Left lung (tissue), 10 donors: Measurements from ENCODE around the gene IGFLR1. TPM values are rescaled to one million over a fixed set of nuclear protein-coding genes. Genes with fewer than 3 reads are reported as not detected.
"Not testable (repeated sequence)": the region's sequence is repeated elsewhere in the genome, so short reads cannot be mapped to it uniquely, and the experiment has no call there.

Experiments
- ATAC-seq: fragments of 200-7000 bp; cut with Tn5 transposase; one replicate; pipeline ENCODE4 v1.9.1; 2020; ENCODE audit warnings: moderate library complexity
- DNase-seq, 4 donors: peaks; one replicate each; pipeline ENCODE4 v3.0.0-alpha.2; 2013 to 2020
- H3K27ac ChIP-seq, 2 donors: fragments of 200-600 bp; sonication (generic) in 1 of 2; one replicate each; pipeline versions ENCODE4 v1.5.0 to v1.8.0; 2020 to 2021
- H3K27me3 ChIP-seq, 2 donors: fragments of 200-600 bp; sonication (generic) in 1 of 2; one replicate each; pipeline versions ENCODE4 v1.5.0 to v1.8.0; 2020 to 2021
- H3K36me3 ChIP-seq, 2 donors: fragments of 200-600 bp; sonication (generic) in 1 of 2; one replicate each; pipeline versions ENCODE4 v1.5.0 to v1.8.0; 2020 to 2021
- H3K4me1 ChIP-seq, 2 donors: fragments of 200-600 bp; one replicate each; pipeline ENCODE4 v1.8.0; 2021
- H3K4me3 ChIP-seq, 2 donors: fragments of 200-600 bp; sonication (generic) in 1 of 2; one replicate each; pipeline versions ENCODE4 v1.5.0 to v1.8.0; 2020 to 2021; ENCODE audit warnings: mild to moderate bottlenecking in 1 of 2
- H3K9me3 ChIP-seq, 2 donors: fragments of 200-600 bp; sonication (generic) in 1 of 2; one replicate each; pipeline versions ENCODE4 v1.5.0 to v1.8.0; 2020 to 2021
- CTCF ChIP-seq, 2 donors: fragments of 200-600 bp; sonication (generic) in 1 of 2; IDR thresholded peaks; one replicate each; pipeline versions ENCODE4 v1.5.0 to v1.8.0; 2021; ENCODE audit warnings: antibody characterized with exemption in 2 of 2
- intact Hi-C, 2 donors: fragments of 100-400 bp; cut with DNase I; formaldehyde crosslinking; loops; one replicate each; pipeline versions ENCODE4 v1.11.2 to v1.14.2; 2022
- polyA plus RNA-seq, 6 donors: library from polyadenylated mRNA; unstranded; fragments of 120-200 nt; gene quantifications; one replicate each; pipeline ENCODE4 v1.2.1, GENCODE V29; 2013; ENCODE audit not compliant: insufficient read length in 6 of 6
- total RNA-seq, 2 donors: library from RNA; stranded (reverse); fragmentation: NEBNext Ultra II Directional; extraction: Animal tissue kit (Norgen Biotek cat#: 25700); gene quantifications; one replicate each; pipeline ENCODE4 v1.2.1, GENCODE V29; 2021
- donor health status: DM: no; HTN: yes; CAD: no.
- donor health status: DM: no; HTN: no; CAD: no.

IGFLR1 gene
- total and polyA plus RNA-seq, 8 donors: 2.0 to 25.8 (median 5.6) TPM

GRCh38 chr19:35773020-35773806, 31.0 kb upstream of the IGFLR1 start:
- Histone ChIP-seq H3K36me3 (peaks cover 0 to 8% of the 10 kb centered on the region in 2 donors), H3K27ac (no peak overlapping the region), H3K4me3 (no peak overlapping the region), H3K27me3 (no peaks in the 10 kb centered on the region), H3K4me1 (peaks cover 0 to 17% of the 10 kb centered on the region in 2 donors), H3K9me3 (no peaks in the 10 kb centered on the region)
- no peak for TF ChIP-seq CTCF (IDR thresholded peaks at IDR 0.05)
- intact Hi-C loops: no loop called here
- peak in 1 of 4 donors; percentile 42 for DNase-seq
- no peak for ATAC-seq

- intact Hi-C loops, H3K27ac ChIP-seq, H3K9me3 ChIP-seq, H3K27me3 ChIP-seq, H3K4me3 ChIP-seq, DNase-seq, ATAC-seq: not testable (repeated sequence)
- peaks cover 0 to 17% of the 10 kb centered on the region in 2 donors for H3K4me1 ChIP-seq
- H3K36me3 ChIP-seq: peaks cover 0 to 11% of the 10 kb centered on the region in 2 donors
Observed at GRCh38 chr19:35772362-35772761, 30.1 kb upstream of the IGFLR1 start.

DNA sequence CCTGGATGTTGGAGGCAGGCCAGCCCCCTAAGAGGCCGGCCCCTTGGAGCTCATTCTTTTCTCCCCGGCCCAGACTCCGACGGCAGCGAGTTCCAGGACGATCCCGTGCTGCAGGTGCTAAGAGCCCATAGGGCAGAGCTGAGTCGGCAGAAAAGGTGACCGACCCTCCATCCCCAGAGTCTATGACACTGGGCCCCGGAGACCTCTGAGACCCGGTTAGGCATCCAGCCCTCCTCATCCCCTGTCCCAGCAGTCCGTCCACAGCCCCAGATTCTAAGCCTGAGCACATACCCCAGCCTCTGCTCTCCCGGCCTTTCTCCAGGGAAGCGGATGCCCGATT, 25.8 kb upstream of the IGFLR1 start:
- Histone ChIP-seq H3K36me3 (peaks cover 0 to 46% of the 10 kb centered on the region in 2 donors), H3K27me3 (no peaks in the 10 kb centered on the region), H3K9me3 (no peaks in the 10 kb centered on the region), H3K4me1 (no peaks in the 10 kb centered on the region), H3K27ac (no peak overlapping the region), H3K4me3 (no peak overlapping the region)
- no peak for TF ChIP-seq CTCF (IDR thresholded peaks at IDR 0.05)
- DNase-seq: no peak
- intact Hi-C loops: no loop called here
- no peak for ATAC-seq

DNA sequence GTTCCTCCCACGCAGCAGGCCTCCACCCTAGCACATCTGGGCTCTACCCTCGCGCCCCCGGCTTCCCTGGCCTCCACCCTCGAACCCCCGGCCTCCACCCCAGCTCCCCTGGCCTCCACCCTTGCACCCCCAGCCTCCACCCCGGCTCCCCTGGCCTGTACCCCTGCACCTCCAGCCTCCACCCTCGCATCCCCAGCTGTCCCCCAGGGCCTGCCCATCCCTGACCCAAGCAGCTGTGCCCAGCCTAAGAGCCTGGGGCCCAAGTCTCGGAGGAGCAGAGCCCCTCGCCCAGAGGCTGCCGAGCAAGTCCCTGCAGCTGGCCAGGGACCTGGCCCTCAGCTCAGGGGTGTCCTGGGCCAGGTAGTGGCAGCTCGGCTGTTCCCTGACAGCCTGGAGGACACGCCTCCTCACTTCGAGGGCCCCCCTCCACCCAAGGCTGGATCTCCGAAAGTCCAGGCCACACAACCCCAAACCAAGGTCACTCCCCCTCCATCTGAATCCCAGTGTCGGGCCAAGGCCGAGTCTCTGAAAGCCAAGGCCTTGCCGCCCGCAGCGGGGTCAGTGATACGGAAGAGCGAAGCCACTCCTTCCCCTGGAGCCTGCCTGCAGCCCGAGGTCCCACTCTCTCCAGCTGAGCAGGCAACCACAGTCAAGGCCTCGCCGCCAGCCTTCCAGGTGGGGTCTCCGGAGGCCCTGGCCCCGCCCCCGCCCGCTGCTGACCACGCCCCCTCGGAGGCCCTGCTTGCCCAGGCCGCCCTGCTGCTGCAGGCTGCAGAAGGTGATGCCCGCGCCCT, 25.2 kb upstream of the IGFLR1 start:
- intact Hi-C loops: no loop called here
- TF ChIP-seq CTCF (IDR thresholded peaks at IDR 0.05): no peak
- no peaks in the 10 kb centered on the region for H3K4me1 ChIP-seq
- H3K27ac ChIP-seq: no peak overlapping the region
- H3K9me3 ChIP-seq: no peaks in the 10 kb centered on the region
- H3K27me3 ChIP-seq: no peaks in the 10 kb centered on the region
- no peak for ATAC-seq
- peak in 1 of 4 donors; percentile 47 for DNase-seq
- H3K4me3 ChIP-seq: no peak overlapping the region
- H3K36me3 ChIP-seq: peaks cover 0 to 51% of the 10 kb centered on the region in 2 donors

GRCh38 chr19:35766571-35767104, 24.4 kb upstream of the IGFLR1 start:
- no peak for TF ChIP-seq CTCF (IDR thresholded peaks at IDR 0.05)
- intact Hi-C loops: no loop called here
- Histone ChIP-seq H3K27me3 (no peaks in the 10 kb centered on the region), H3K9me3 (no peaks in the 10 kb centered on the region), H3K27ac (no peak overlapping the region), H3K4me3 (no peak overlapping the region), H3K4me1 (no peaks in the 10 kb centered on the region), H3K36me3 (peaks cover 0 to 59% of the 10 kb centered on the region in 2 donors)
- DNase-seq (no peak), ATAC-seq (no peak)
